Occipital lobe (tissue), 2 donors: ENCODE measurements around the gene TRIM28. TPM values are rescaled to one million over a fixed set of nuclear protein-coding genes. Genes with fewer than 3 reads are reported as not detected.

Experiments used
- DNase-seq: peaks from one replicate; lab custom pipeline; 2025; lab: John Stamatoyannopoulos, UW
- total RNA-seq: library from RNA; depleted of rRNA; stranded (reverse); fragments of >200 nt; gene quantifications from one replicate; pipeline ENCODE4 v1.2.3, GENCODE V29; 2014

The TRIM28 gene
- total RNA-seq, 1 donor from 2014 or later = 276 TPM

DNA sequence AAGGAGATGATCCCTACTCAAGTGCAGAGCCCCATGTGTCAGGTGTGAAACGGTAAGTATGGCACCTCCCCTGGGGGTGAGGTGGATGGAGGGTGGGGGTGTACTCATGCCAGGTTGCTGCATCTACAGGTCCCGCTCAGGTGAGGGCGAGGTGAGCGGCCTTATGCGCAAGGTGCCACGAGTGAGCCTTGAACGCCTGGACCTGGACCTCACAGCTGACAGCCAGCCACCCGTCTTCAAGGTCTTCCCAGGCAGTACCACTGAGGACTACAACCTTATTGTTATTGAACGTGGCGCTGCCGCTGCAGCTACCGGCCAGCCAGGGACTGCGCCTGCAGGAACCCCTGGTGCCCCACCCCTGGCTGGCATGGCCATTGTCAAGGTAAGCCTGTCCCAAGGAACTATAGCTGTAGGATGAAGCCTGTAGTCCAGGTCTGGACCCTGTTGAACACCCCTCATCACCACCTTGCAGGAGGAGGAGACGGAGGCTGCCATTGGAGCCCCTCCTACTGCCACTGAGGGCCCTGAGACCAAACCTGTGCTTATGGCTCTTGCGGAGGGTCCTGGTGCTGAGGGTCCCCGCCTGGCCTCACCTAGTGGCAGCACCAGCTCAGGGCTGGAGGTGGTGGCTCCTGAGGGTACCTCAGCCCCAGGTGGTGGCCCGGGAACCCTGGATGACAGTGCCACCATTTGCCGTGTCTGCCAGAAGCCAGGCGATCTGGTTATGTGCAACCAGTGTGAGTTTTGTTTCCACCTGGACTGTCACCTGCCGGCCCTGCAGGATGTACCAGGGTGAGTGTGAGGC is 5.2 kb downstream of the TRIM28 start:
- no peak for DNase-seq

- no peak for DNase-seq
Measured at GRCh38 chr19:58549664-58550361, 5.9 kb downstream of the TRIM28 start.

- DNase-seq = no peak
Measured at GRCh38 chr19:58550362-58551122, 6.7 kb downstream of the TRIM28 start.

- no peak for DNase-seq
Measured at GRCh38 chr19:58551123-58551497, 7.2 kb downstream of the TRIM28 start.

DNA sequence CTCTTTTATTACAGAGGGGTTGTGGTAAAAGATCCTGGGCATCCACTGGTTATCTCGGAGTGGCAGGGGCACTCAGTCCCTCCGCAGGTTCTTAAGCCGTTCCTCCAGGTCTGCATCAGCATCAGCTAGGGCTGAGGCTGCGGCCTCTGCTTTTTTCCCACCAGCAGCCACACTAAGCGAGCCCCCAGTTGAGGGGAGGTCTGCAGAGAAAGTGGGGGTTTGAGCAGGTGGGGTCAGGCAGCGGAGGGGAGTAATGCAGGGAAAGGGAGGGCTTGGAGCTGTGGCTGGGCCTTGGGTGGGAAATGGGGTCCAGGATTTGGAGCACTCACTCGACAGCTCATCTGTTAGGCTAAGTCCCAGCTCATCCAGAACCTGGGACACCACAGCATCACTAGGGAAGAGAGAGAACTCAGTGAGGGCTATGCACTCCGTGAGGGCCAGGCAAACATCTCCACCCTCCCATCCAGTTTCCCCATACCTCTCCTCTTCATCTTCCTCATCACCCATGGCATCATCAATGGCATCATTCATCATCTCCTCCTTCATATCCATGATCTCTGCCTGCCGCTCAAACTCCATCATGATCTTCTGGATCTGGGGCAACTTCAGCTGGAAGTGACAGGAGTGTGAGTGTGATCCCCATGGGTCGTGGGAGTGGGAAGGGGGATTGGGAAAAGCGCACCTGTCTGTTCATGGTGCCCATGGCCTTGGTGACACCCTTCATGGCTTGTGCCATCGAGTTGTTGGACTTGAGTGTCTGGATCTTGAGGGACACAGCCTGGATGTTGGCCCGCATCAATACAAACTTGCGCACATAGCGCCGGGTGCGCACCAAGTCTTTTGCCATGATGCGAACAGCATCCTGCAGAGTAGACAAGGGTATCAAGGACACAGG is 8.0 kb downstream of the TRIM28 start:
- no peak for DNase-seq

- no peak for DNase-seq
Measured at GRCh38 chr19:58552655-58553054, 8.8 kb downstream of the TRIM28 start.

- DNase-seq = no peak
Measured at GRCh38 chr19:58553799-58554493, 10.1 kb downstream of the TRIM28 start.

GRCh38 chr19:58554494-58555368 is 10.9 kb downstream of the TRIM28 start, which contains the start of gene CHMP2A:
CHMP2A (minus strand) TSS chr19:58555105; CDS start chr19:58554212, 893 bp downstream.
- DNase-seq = no peak

DNA sequence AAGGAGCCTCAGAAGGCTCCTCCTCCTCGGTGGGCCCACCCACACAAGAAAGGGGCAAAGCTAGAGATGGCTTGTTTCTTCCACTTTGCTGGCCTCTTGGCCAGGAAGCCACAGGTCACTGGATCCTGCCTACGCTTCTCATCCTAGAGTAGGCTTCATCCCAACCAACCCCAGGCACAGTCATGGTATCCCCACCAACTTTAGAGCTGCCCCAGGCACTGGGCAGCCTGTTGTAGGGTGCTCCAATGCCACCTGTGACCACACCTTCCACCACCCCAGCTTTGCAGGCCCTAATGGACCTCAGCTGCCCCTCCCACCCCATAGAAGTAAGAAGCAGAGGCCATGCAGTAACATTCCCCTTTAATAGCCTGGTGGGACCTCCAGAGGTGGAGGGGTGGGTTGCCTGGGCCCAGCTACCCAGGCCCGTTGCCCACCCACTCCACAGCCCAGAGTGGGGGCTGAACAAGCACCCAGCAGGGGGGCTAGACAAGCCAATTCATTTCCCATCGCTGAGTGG is 11.6 kb downstream of the TRIM28 start:
- DNase-seq = no peak

GRCh38 chr19:58555920-58556621 is 12.2 kb downstream of the TRIM28 start:
- DNase-seq = no peak

GRCh38 chr19:58556622-58557220 is 12.9 kb downstream of the TRIM28 start:
- DNase-seq = no peak

- DNase-seq = no peak
Measured at GRCh38 chr19:58557221-58558065, 13.6 kb downstream of the TRIM28 start.

GRCh38 chr19:58558066-58558622 is 14.3 kb downstream of the TRIM28 start, which contains the start of gene UBE2M:
UBE2M (minus strand) TSS chr19:58558611; CDS start chr19:58558381, 230 bp downstream.
- DNase-seq = no peak

DNA sequence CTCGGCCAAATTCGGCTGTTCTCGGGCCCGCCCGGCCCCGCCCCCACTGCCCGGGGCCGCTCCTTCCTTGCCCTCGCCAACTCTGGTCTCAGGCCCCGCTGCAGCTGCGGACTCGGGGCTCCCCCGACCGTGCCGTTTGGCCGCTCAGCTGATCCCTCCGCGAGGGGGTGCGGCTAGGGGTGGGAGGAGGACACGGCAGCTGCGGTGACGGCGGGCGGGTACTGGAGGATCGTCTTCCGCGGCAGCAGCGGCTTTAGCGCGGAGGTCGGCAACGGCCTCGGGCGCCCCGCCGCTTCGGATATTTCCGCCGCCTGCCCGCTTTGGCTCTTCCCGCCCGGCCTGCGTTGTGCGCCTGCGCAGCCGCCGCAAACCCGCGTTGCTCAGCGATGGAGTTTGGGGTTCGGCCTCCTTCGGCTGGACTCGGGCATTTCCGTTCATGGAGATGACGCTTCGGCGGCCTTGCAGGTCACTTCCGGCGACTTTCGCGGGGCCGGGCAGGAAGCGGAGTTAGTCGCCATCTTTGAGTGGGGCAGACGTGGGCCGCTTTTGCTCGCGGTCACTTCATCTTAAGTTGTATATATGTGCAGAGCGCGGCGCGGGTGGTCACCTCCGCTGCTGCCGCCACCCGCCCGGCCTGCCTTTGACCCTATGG is 14.9 kb downstream of the TRIM28 start:
- DNase-seq = no peak

DNA sequence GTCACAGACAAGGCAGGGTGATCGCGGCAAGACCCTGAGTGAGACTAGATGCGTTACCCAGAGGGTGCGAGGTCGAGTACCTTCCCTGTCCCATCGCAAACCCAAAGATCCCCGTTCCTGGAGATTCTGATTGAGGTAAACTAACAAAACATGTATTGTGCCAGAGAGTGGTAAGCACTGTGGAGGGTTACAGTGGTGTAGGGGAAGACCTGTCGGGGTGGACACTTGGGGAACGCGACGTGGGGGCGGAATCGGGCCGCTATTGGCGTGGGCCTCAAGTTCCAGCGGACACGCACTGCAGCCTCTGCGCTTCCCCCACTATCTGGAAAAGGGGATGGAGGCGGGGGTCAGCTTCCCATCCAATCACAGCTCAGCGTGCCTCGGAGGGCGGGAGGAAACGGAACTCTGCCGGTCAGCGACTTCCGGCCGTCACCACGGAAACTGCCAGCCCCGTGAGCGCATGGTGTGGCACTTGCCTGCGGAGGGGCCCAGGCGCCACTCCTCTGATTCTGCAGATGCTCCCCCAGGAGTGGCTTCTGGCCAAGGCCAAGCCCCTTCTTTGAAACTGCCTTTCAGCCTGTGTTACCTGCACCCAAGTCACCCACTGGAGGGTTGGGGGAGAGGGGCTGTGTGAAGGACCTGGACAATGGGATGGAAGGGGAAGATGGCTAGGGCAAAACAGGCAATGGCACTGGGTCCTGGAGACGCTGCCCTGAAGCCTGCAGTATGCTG is 15.6 kb downstream of the TRIM28 start:
- no peak for DNase-seq
